ENCODE data around the gene MEX3A. TPM values are rescaled to one million over a fixed set of nuclear protein-coding genes. Genes with fewer than 3 reads are reported as not detected.

Gene MEX3A
- total and polyA plus RNA-seq, 4 donors: 0.52 to 1.3 (median 0.91) TPM

- no peak overlapping the region for H3K4me3 ChIP-seq (ENCODE audit: low read depth in 1 of 3, low read length in 3 of 3)
- H3K9me3 ChIP-seq (ENCODE audit: control insufficient read depth in 4 of 4, low read length in 3 of 4): no peaks in the 10 kb centered on the region
- no peak overlapping the region for H3K27ac ChIP-seq (ENCODE audit: low read depth in 1 of 2, low read length in 2 of 2)
- H3K4me1 ChIP-seq (ENCODE audit: control insufficient read depth in 4 of 4, insufficient read depth in 4 of 4, low read length in 3 of 4): peaks cover 0 to 17% (median 6%) of the 10 kb centered on the region in 4 donors
- no peak for DNase-seq (ENCODE audit: low spot score)
- no peaks in the 10 kb centered on the region for H3K36me3 ChIP-seq (ENCODE audit: control insufficient read depth in 4 of 4, insufficient read depth in 3 of 4, low read depth in 1 of 4, low read length in 3 of 4)
- no peaks in the 10 kb centered on the region for H3K27me3 ChIP-seq (ENCODE audit: control insufficient read depth in 4 of 4, insufficient read depth in 4 of 4, low read length in 3 of 4)
- H3K9ac ChIP-seq (ENCODE audit: low read depth in 1 of 2, low read length in 2 of 2): no peak overlapping the region
- TF ChIP-seq GABPA (IDR thresholded peaks at IDR 0.05 in 1 of 2, conservative IDR thresholded peaks at IDR 0.05 in 1 of 2) (no peak), FOXA2 (IDR thresholded peaks at IDR 0.05) (no peak), ATF3 (IDR thresholded peaks at IDR 0.05) (no peak), MAX (IDR thresholded peaks at IDR 0.05) (no peak), CTCF (IDR thresholded peaks at IDR 0.05; ENCODE audit: low read depth, low read length, missing input control) (no peak), REST (IDR thresholded peaks at IDR 0.05) (no peak), NR2F2 (IDR thresholded peaks at IDR 0.05) (no peak), SP1 (IDR thresholded peaks at IDR 0.05) (no peak), FOXA1 (IDR thresholded peaks at IDR 0.05) (no peak), ZBTB33 (IDR thresholded peaks at IDR 0.05) (no peak), TAF1 (conservative IDR thresholded peaks at IDR 0.05) (no peak), JUND (IDR thresholded peaks at IDR 0.05) (no peak), HNF4A (conservative IDR thresholded peaks at IDR 0.05) (no peak), EGR1 (IDR thresholded peaks at IDR 0.05; ENCODE audit: low read depth in 2 of 2) (no peak), YY1 (IDR thresholded peaks at IDR 0.05) (no peak), HNF4G (IDR thresholded peaks at IDR 0.05) (no peak), RXRA (IDR thresholded peaks at IDR 0.05) (no peak)
- WGBS: 90% methylated on average over 4 of the region's 4 CpGs
Measured at GRCh38 chr1:156111355-156111962, 29.2 kb upstream of the MEX3A start.
